Esophagus muscularis mucosa (tissue), 4 donors: ENCODE data around the gene G6PC3. TPM values are rescaled to one million over a fixed set of nuclear protein-coding genes. Genes with fewer than 3 reads are reported as not detected.

Source experiments
- DNase-seq: peaks from one replicate; pipeline ENCODE4 v3.0.0-alpha.2; 2017; ENCODE audit errors: extremely low spot score
- H3K27ac ChIP-seq, 4 donors: fragments of 200-600 bp; sonication (generic); replicated peaks in 1 of 4; 1 replicate in 3 of 4; 2 replicates in 1 of 4; pipeline ENCODE4 v1.5.1; 2016 to 2019; ENCODE audit warnings: mild to moderate bottlenecking in 1 of 4
- H3K27me3 ChIP-seq, 4 donors: fragments of 200-600 bp; sonication (generic); one replicate each; pipeline versions ENCODE4 v1.5.1 to v1.6.0; 2016 to 2019
- H3K36me3 ChIP-seq, 4 donors: fragments of 200-600 bp; sonication (generic); one replicate each; pipeline ENCODE4 v1.5.1; 2016 to 2019
- H3K4me1 ChIP-seq, 4 donors: fragments of 200-600 bp; sonication (generic); one replicate each; pipeline ENCODE4 v1.5.1; 2016 to 2019
- H3K4me3 ChIP-seq, 4 donors: fragments of 200-600 bp; sonication (generic); 1 replicate in 2 of 4; 2 replicates in 2 of 4; pipeline ENCODE4 v1.5.1; 2016 to 2019; ENCODE audit warnings: mild to moderate bottlenecking in 4 of 4, moderate library complexity in 1 of 4
- H3K9me3 ChIP-seq, 4 donors: fragments of 200-600 bp; sonication (generic); 1 replicate in 3 of 4; 2 replicates in 1 of 4; pipeline ENCODE4 v1.5.1; 2016 to 2019
- CTCF ChIP-seq, 3 experiments: fragments of 200-600 bp in 2 of 3; fragments of 450-650 bp in 1 of 3; sonication (generic) in 2 of 3; IDR thresholded peaks; one replicate each; pipeline ENCODE4 v1.5.1; 2017 to 2019; ENCODE audit warnings: antibody characterized with exemption in 3 of 3, mild to moderate bottlenecking in 2 of 3, moderate library complexity in 1 of 3
- EP300 ChIP-seq: sonication (generic); formaldehyde crosslinking; IDR thresholded peaks from one replicate; pipeline ENCODE4 v1.6.1; 2017; ENCODE audit warnings: antibody characterized with exemption
- POLR2A ChIP-seq: fragments of 450-650 bp; IDR thresholded peaks from one replicate; pipeline ENCODE4 v1.6.1; 2017; ENCODE audit warnings: antibody characterized with exemption, moderate library complexity, mild to moderate bottlenecking, low read depth
- POLR2AphosphoS5 ChIP-seq, 2 donors: sonication (generic); formaldehyde crosslinking; IDR thresholded peaks; one replicate each; pipeline ENCODE4 v1.6.1; 2017; ENCODE audit warnings: antibody characterized with exemption in 2 of 2
- WGBS: methylation state at CpG from one replicate; pipeline ENCODE4 v1.1.5; 2018; 5-methylcytosine and 5-hydroxymethylcytosine counted together
- intact Hi-C: fragments of 100-400 bp; cut with DNase I; formaldehyde crosslinking; loops from one replicate; pipeline ENCODE4 v1.15.1; 2023
- total RNA-seq, 4 donors: library from RNA; depleted of rRNA; stranded (reverse); fragments of >200 nt; gene quantifications; one replicate each; pipeline versions ENCODE4 v1.1.0 to v1.2.1, GENCODE V29; 2016

Gene G6PC3
- total RNA-seq, 4 donors from 2014 or later, result 23.9 to 37.5 (median 30.7) TPM

- intact Hi-C loops, result no loop called here
- no peaks in the 10 kb centered on the region for H3K27me3 ChIP-seq
- H3K9me3 ChIP-seq, result no peaks in the 10 kb centered on the region
- peaks cover 44 to 56% (median 48%) of the 10 kb centered on the region in 4 donors for H3K4me1 ChIP-seq
- WGBS, result 0% methylated on average over 9 of the region's 9 CpGs
- DNase-seq, result no peak
- H3K27ac ChIP-seq, result peak overlapping the region; percentile 95 to 98 (median 96)
- peak overlapping the region; percentile 80 to 84 (median 81) for H3K4me3 ChIP-seq
- TF ChIP-seq EP300 (no peak), POLR2A (no peak), POLR2AphosphoS5 (IDR thresholded peaks at IDR 0.05) (no peak), CTCF (IDR thresholded peaks at IDR 0.05) (no peak)
- peaks cover 17 to 36% (median 26%) of the 10 kb centered on the region in 4 donors for H3K36me3 ChIP-seq
Observed at GRCh38 chr17:44065668-44066203, 4.8 kb upstream of the G6PC3 start.

- Histone ChIP-seq H3K9me3 (no peaks in the 10 kb centered on the region), H3K27ac (peak within 1 kb of the TSS; percentile 95 to 98 (median 96)), H3K36me3 (peaks cover 17 to 29% (median 23%) of the 10 kb centered on the region in 4 donors), H3K4me1 (peaks cover 40 to 57% (median 53%) of the 10 kb centered on the region in 4 donors), H3K4me3 (peak within 1 kb of the TSS; percentile 80 to 84 (median 81)), H3K27me3 (no peaks in the 10 kb centered on the region)
- under 1% methylated on average over 40 of the region's 65 CpGs for WGBS
- DNase-seq, result peak; percentile 96
- TF ChIP-seq CTCF (IDR thresholded peaks at IDR 0.05) (no peak), POLR2AphosphoS5 (IDR thresholded peaks at IDR 0.05) (peak; percentile 59 to 62), EP300 (no peak), POLR2A (peak; percentile 28)
- intact Hi-C loops, result no loop called here
Observed at GRCh38 chr17:44066204-44066930, 4.2 kb upstream of the G6PC3 start, which contains the start of gene LSM12. TSS of gene LSM12 (minus strand) at chr17:44066671. CDS start at chr17:44066587, 84 bp downstream.

GRCh38 chr17:44067545-44067940 is 3.0 kb upstream of the G6PC3 start:
- intact Hi-C loops, result no loop called here
- DNase-seq, result no peak
- peak overlapping the region; percentile 95 to 98 (median 96) for H3K27ac ChIP-seq
- peaks cover 7 to 17% (median 13%) of the 10 kb centered on the region in 4 donors for H3K36me3 ChIP-seq
- no peak overlapping the region for H3K4me3 ChIP-seq
- no peaks in the 10 kb centered on the region for H3K9me3 ChIP-seq
- 87% methylated on average over 9 of the region's 9 CpGs for WGBS
- no peak for TF ChIP-seq POLR2AphosphoS5 (IDR thresholded peaks at IDR 0.05)
- no peak for TF ChIP-seq EP300
- TF ChIP-seq CTCF (IDR thresholded peaks at IDR 0.05), result no peak
- TF ChIP-seq POLR2A, result no peak
- H3K4me1 ChIP-seq, result peaks cover 48 to 64% (median 62%) of the 10 kb centered on the region in 4 donors
- no peaks in the 10 kb centered on the region for H3K27me3 ChIP-seq

GRCh38 chr17:44069974-44070454 is 521 bp upstream of the G6PC3 start:
- TF ChIP-seq CTCF (IDR thresholded peaks at IDR 0.05) (no peak), POLR2AphosphoS5 (IDR thresholded peaks at IDR 0.05) (no peak), EP300 (no peak), POLR2A (no peak)
- WGBS, result 18% methylated on average over 7 of the region's 7 CpGs
- H3K36me3 ChIP-seq, result peaks cover 6 to 16% (median 14%) of the 10 kb centered on the region in 4 donors
- H3K27ac ChIP-seq, result peak overlapping the region; percentile 87 to 93 (median 92)
- no peak for DNase-seq
- H3K4me3 ChIP-seq, result peak overlapping the region; percentile 67 to 81 (median 72)
- peaks cover 37 to 70% (median 57%) of the 10 kb centered on the region in 4 donors for H3K4me1 ChIP-seq
- H3K9me3 ChIP-seq, result no peaks in the 10 kb centered on the region
- intact Hi-C loops, result loop anchor here (5.0 kb wide), 1 partner anchor 42 kb away; no protein-coding TSS in a partner anchor
- no peaks in the 10 kb centered on the region for H3K27me3 ChIP-seq
